DND-41 (cell line): ENCODE measurements around the gene SHTN1.

Source experiments
- ATAC-seq: fragments of 200-7000 bp; cut with Tn5 transposase; 3 replicates; pipeline ENCODE4 v1.9.1; 2021; ENCODE audit warnings: low read depth; ENCODE audit not compliant: insufficient read depth
- DNase-seq: peaks from one replicate; pipeline ENCODE4 v3.0.0-alpha.2; 2020
- H2AFZ ChIP-seq: 2 replicates; pipeline ENCODE4 v1.6.0; 2012; ENCODE audit warnings: low read depth, low read length
- H3K27ac ChIP-seq: 2 replicates; pipeline ENCODE4 v1.5.1; 2012; ENCODE audit warnings: low read length, inconsistent platforms
- H3K27me3 ChIP-seq: fragments of 200-600 bp; sonication (generic); 2 replicates; pipeline ENCODE4 v1.6.0; 2012; ENCODE audit warnings: low read length, mild to moderate bottlenecking, inconsistent platforms; ENCODE audit not compliant: insufficient read depth, poor library complexity
- H3K36me3 ChIP-seq: 2 replicates; pipeline ENCODE4 v1.5.1; 2012; ENCODE audit warnings: low read length, inconsistent platforms; ENCODE audit not compliant: insufficient read depth
- H3K4me1 ChIP-seq: 2 replicates; pipeline ENCODE4 v1.5.1; 2012; ENCODE audit warnings: mild to moderate bottlenecking, low read length; ENCODE audit not compliant: insufficient read depth
- H3K4me2 ChIP-seq: 2 replicates; pipeline ENCODE4 v1.6.0; 2012; ENCODE audit warnings: mild to moderate bottlenecking, moderate library complexity, low read length, inconsistent platforms; ENCODE audit not compliant: insufficient read depth
- H3K4me3 ChIP-seq, 2 experiments: fragments of 200-600 bp in 1 of 2; shearing (Covaris generic) in 1 of 2; 2 replicates each; pipeline ENCODE4 v1.5.1; 2012 to 2016; ENCODE audit warnings: inconsistent platforms in 2 of 2, low read length in 2 of 2, mild to moderate bottlenecking in 2 of 2, low read depth in 1 of 2, moderate library complexity in 1 of 2
- H3K79me2 ChIP-seq: 2 replicates; pipeline ENCODE4 v1.6.0; 2012; ENCODE audit warnings: low read length, inconsistent platforms; ENCODE audit not compliant: insufficient read depth
- H3K9ac ChIP-seq: 2 replicates; pipeline ENCODE4 v1.6.0; 2012; ENCODE audit warnings: low read depth, mild to moderate bottlenecking, inconsistent platforms, low read length, moderate library complexity
- H3K9me3 ChIP-seq: 2 replicates; pipeline ENCODE4 v1.5.1; 2012; ENCODE audit warnings: low read length, moderate library complexity, mild to moderate bottlenecking, inconsistent platforms; ENCODE audit not compliant: insufficient read depth, severe bottlenecking
- H4K20me1 ChIP-seq: 2 replicates; pipeline ENCODE4 v1.6.0; 2012; ENCODE audit warnings: low read length; ENCODE audit not compliant: insufficient read depth
- EZH2 ChIP-seq: IDR thresholded peaks from 3 replicates; pipeline ENCODE4 v1.6.1; 2012; ENCODE audit warnings: borderline replicate concordance, low read depth, mild to moderate bottlenecking, moderate library complexity, low read length, inconsistent platforms; ENCODE audit not compliant: severe bottlenecking
- TF ChIP-seq, protein P1 (sequence below): IDR thresholded peaks from 2 replicates; pipeline ENCODE4 v1.5.1; 2012; ENCODE audit warnings: borderline replicate concordance, low read length, moderate library complexity, mild to moderate bottlenecking; ENCODE audit not compliant: poor library complexity, severe bottlenecking; ENCODE audit errors: extremely low read depth

The SHTN1 gene

GRCh38 chr10:117014835-117015234, 9.8 kb upstream of the SHTN1 start:
- no peak overlapping the region for H3K4me2 ChIP-seq
- no peak for TF ChIP-seq EZH2
- TF ChIP-seq, protein P1, sequence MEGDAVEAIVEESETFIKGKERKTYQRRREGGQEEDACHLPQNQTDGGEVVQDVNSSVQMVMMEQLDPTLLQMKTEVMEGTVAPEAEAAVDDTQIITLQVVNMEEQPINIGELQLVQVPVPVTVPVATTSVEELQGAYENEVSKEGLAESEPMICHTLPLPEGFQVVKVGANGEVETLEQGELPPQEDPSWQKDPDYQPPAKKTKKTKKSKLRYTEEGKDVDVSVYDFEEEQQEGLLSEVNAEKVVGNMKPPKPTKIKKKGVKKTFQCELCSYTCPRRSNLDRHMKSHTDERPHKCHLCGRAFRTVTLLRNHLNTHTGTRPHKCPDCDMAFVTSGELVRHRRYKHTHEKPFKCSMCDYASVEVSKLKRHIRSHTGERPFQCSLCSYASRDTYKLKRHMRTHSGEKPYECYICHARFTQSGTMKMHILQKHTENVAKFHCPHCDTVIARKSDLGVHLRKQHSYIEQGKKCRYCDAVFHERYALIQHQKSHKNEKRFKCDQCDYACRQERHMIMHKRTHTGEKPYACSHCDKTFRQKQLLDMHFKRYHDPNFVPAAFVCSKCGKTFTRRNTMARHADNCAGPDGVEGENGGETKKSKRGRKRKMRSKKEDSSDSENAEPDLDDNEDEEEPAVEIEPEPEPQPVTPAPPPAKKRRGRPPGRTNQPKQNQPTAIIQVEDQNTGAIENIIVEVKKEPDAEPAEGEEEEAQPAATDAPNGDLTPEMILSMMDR: no peak
- no peak overlapping the region for H3K27ac ChIP-seq
- H3K27me3 ChIP-seq: no peaks in the 10 kb centered on the region
- no peaks in the 10 kb centered on the region for H4K20me1 ChIP-seq
- ATAC-seq (no peak), DNase-seq (no peak)
- no peaks in the 10 kb centered on the region for H3K36me3 ChIP-seq
- no peaks in the 10 kb centered on the region for H3K79me2 ChIP-seq
- H3K4me3 ChIP-seq: no peak overlapping the region
- H2AFZ ChIP-seq: no peak overlapping the region
- H3K9ac ChIP-seq: no peak overlapping the region
- H3K9me3 ChIP-seq: no peaks in the 10 kb centered on the region
- H3K4me1 ChIP-seq: no peaks in the 10 kb centered on the region

DNA sequence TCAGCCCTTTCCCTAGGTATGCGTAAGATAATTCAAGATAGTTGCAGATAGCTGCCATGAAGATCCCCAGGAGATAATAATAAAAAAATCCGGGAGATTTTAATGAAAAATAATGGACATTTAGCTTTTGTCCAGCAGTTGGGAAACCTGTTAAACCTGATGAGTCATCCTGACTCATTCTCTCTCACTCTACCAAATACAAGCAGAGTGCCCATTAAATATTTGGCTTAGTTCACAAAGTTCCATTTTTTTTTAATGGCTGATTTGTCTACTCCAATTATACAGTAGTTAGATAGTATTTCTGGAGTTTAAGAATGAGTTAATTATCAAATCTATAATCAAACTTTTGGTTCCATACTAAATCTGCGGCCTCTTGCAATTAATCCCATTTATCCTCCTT, 2.1 kb upstream of the SHTN1 start:
- no peaks in the 10 kb centered on the region for H3K4me1 ChIP-seq
- no peaks in the 10 kb centered on the region for H3K79me2 ChIP-seq
- DNase-seq: no peak
- no peaks in the 10 kb centered on the region for H4K20me1 ChIP-seq
- no peak overlapping the region for H3K4me3 ChIP-seq
- TF ChIP-seq, protein P1: no peak
- TF ChIP-seq EZH2: no peak
- no peak overlapping the region for H3K9ac ChIP-seq
- no peak overlapping the region for H2AFZ ChIP-seq
- no peaks in the 10 kb centered on the region for H3K36me3 ChIP-seq
- no peaks in the 10 kb centered on the region for H3K27me3 ChIP-seq
- H3K4me2 ChIP-seq: no peak overlapping the region
- no peak overlapping the region for H3K27ac ChIP-seq
- no peak for ATAC-seq
- H3K9me3 ChIP-seq: no peaks in the 10 kb centered on the region

DNA sequence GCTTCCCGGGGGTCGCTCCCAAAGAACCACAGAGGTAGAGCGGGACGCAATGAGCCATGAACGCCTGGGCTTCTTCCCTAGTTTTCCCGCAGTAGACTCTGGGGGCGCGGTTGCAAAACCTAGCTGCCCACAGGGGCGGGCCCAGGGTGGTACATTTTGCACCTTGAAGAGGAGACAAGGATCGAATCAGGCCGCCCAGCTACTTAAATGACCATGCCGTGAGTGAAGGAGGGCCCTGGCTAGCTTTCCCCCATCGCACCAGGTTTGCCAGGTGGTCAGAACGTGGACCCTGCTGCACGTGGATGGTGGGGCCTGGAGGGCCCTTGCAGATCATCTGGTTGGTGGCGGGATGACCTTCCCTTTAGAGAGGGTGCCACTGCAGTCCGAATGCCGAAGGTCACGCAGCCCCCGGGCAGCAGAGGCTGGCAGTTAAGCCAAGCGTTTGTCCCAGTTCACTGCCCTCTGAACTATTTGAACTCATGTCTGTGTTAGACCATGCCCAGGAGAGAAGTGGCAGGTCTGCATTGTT, 604 bp upstream of the SHTN1 start:
- Histone ChIP-seq H3K27ac (no peak overlapping the region), H3K79me2 (no peaks in the 10 kb centered on the region), H3K4me2 (no peak overlapping the region), H4K20me1 (no peaks in the 10 kb centered on the region), H3K9me3 (no peaks in the 10 kb centered on the region), H3K4me1 (no peaks in the 10 kb centered on the region), H3K4me3 (no peak overlapping the region), H3K36me3 (no peaks in the 10 kb centered on the region), H3K27me3 (no peaks in the 10 kb centered on the region), H3K9ac (no peak overlapping the region), H2AFZ (no peak overlapping the region)
- ATAC-seq: no peak
- no peak for DNase-seq
- TF ChIP-seq EZH2: no peak

DNA sequence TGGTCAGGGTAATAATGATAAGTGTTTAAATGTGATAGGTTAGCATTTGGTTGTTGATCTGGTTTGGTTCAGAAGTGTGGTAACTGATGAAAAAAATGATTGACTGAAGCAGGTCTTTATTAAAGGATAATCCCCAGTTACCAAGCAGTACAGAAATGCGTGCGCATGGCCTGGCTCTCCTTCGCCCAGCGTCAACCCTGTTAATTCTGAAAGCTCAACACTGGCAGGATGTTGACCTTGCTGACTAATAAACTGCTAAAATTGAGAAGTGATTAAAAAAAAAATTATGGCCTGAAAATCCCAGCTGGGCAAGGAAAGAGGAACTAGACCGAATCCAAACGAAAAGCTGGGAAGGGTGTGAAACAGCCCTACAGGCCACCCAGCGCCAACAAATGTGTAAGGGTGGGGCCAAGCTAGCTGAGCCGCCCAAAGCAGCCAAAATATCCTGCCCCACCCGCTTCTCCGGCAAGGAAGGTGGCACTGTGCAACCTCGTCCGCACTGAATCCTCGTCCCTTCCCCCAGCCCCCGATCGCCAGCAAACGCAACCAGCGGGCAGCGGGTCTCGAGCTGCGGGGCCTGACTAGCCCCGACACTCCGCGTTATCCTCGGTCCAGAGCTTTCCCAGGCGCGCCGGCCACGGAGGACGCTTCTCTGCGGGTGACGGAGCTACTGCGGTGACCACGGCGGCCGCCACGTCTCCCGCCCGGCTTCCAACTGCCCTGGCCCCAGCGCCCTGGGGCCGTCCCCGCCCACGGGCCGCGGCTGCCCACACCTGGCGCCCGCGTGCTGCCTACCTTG, 561 bp downstream of the SHTN1 start:
- no peak for TF ChIP-seq EZH2
- TF ChIP-seq, protein P1: no peak
- DNase-seq: no peak
- Histone ChIP-seq H3K4me1 (no peaks in the 10 kb centered on the region), H3K36me3 (no peaks in the 10 kb centered on the region), H3K27ac (no peak overlapping the region), H3K9ac (no peak overlapping the region), H3K79me2 (no peaks in the 10 kb centered on the region), H4K20me1 (no peaks in the 10 kb centered on the region), H3K4me3 (no peak overlapping the region), H3K9me3 (no peaks in the 10 kb centered on the region), H3K4me2 (no peak overlapping the region), H2AFZ (no peak overlapping the region), H3K27me3 (no peaks in the 10 kb centered on the region)
- ATAC-seq: no peak
